Fibroblast of lung (primary cell): ENCODE measurements around the gene LRRTM1. TPM values are rescaled to one million over a fixed set of nuclear protein-coding genes. Genes with fewer than 3 reads are reported as not detected.

Experiments used
- DNase-seq, 2 donors: peaks; one replicate each; pipeline versions ENCODE4 v3.0.0 to v3.0.0-alpha.2; 2010; ENCODE audit warnings: low read depth in 2 of 2
- H2AFZ ChIP-seq: 2 replicates; pipeline ENCODE4 v1.5.1; 2012; ENCODE audit warnings: low read length, control low read depth, inconsistent platforms
- H3K27ac ChIP-seq: 2 replicates; pipeline ENCODE4 v1.5.1; 2011; ENCODE audit warnings: low read length, control low read depth; ENCODE audit not compliant: insufficient read depth
- H3K27me3 ChIP-seq: 2 replicates; pipeline ENCODE4 v1.5.1; 2011; ENCODE audit warnings: mild to moderate bottlenecking, low read length; ENCODE audit not compliant: control insufficient read depth, insufficient read depth
- H3K36me3 ChIP-seq: 2 replicates; pipeline ENCODE4 v1.5.1; 2011; ENCODE audit warnings: low read length; ENCODE audit not compliant: control insufficient read depth, insufficient read depth
- H3K4me1 ChIP-seq: 2 replicates; pipeline ENCODE4 v1.5.1; 2011; ENCODE audit warnings: low read length; ENCODE audit not compliant: control insufficient read depth, insufficient read depth; ENCODE audit errors: extremely low read depth
- H3K4me2 ChIP-seq: 2 replicates; pipeline ENCODE4 v1.5.1; 2011; ENCODE audit warnings: low read length, control low read depth; ENCODE audit not compliant: insufficient read depth; ENCODE audit errors: extremely low read depth
- H3K4me3 ChIP-seq, 4 experiments: fragments of 200-600 bp in 1 of 4; sonication (generic) in 1 of 4; replicated peaks in 1 of 4; 2 replicates each; pipeline ENCODE4 v1.5.1; 2011 to 2016; ENCODE audit warnings: low read length in 4 of 4, low read depth in 3 of 4, mild to moderate bottlenecking in 3 of 4, control low read depth in 2 of 4, inconsistent platforms in 1 of 4, mixed read lengths in 1 of 4; ENCODE audit not compliant: insufficient read depth in 1 of 4; ENCODE audit errors: control extremely low read depth in 1 of 4
- H3K79me2 ChIP-seq: 2 replicates; pipeline ENCODE4 v1.5.1; 2012; ENCODE audit warnings: mild to moderate bottlenecking, low read length, inconsistent platforms; ENCODE audit not compliant: control insufficient read depth, insufficient read depth
- H3K9ac ChIP-seq: 2 replicates; pipeline ENCODE4 v1.5.1; 2011; ENCODE audit warnings: mild to moderate bottlenecking, low read length, control low read depth; ENCODE audit not compliant: insufficient read depth
- H3K9me3 ChIP-seq: 2 replicates; pipeline ENCODE4 v1.5.1; 2012; ENCODE audit warnings: low read depth, low read length; ENCODE audit not compliant: control insufficient read depth, insufficient read depth
- H4K20me1 ChIP-seq: 2 replicates; pipeline ENCODE4 v1.5.1; 2011; ENCODE audit warnings: low read length; ENCODE audit not compliant: control insufficient read depth, insufficient read depth; ENCODE audit errors: extremely low read depth
- EZH2 ChIP-seq: IDR thresholded peaks from 2 replicates; pipeline ENCODE4 v1.5.1; 2012; ENCODE audit warnings: low read length, control low read depth, mild to moderate bottlenecking; ENCODE audit errors: missing control alignments
- polyA plus RNA-seq, 2 donors: library from polyadenylated mRNA; depleted of rRNA in 1 of 2; stranded (reverse) in 1 of 2; unstranded in 1 of 2; fragments of >200 nt; gene quantifications; 2 replicates each; pipeline ENCODE4 v1.2.1, GENCODE V29; 2011 to 2012; ENCODE audit warnings: missing spikeins in 1 of 2
- total RNA-seq: library from RNA; depleted of rRNA; stranded (reverse); fragments of >200 nt; gene quantifications from 2 replicates; pipeline ENCODE4 v1.2.1, GENCODE V29; 2014
- TF ChIP-seq, protein P1 (sequence below), 2 donors: IDR thresholded peaks in 1 of 2; conservative IDR thresholded peaks in 1 of 2; 1 replicate in 1 of 2; 2 replicates in 1 of 2; pipeline ENCODE4 v1.5.1; 2011 to 2012; ENCODE audit warnings: low read length in 2 of 2, control low read depth in 1 of 2, inconsistent platforms in 1 of 2, low read depth in 1 of 2, mild to moderate bottlenecking in 1 of 2

The LRRTM1 gene
- total and polyA plus RNA-seq, 2 donors (not counting 1 experiment from before 2014, with no cell fraction given), result not detected

DNA sequence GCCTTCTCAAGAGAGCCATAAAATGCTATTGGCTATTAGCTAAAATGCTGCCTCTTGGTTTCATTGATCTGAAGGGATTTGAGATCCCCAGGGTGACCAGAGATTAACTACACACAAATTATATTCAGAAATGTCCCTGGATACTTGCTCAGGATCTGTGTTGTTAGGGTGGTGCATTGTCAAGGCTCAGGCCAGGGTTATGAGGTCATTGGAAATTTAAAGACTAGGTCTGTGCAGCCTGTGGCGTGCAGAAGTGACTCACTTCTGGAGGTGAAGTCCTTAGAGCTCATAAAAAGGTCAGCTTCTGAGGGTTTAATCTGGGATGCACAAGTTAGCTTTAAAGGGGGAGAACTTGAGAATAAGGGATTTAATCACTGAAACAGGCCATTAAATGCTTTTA, 23.5 kb downstream of the LRRTM1 start:
- no peaks in the 10 kb centered on the region for H3K4me1 ChIP-seq
- no peaks in the 10 kb centered on the region for H3K36me3 ChIP-seq
- no peaks in the 10 kb centered on the region for H4K20me1 ChIP-seq
- no peaks in the 10 kb centered on the region for H3K79me2 ChIP-seq
- no peak overlapping the region for H2AFZ ChIP-seq
- no peak for TF ChIP-seq EZH2
- TF ChIP-seq, protein P1, sequence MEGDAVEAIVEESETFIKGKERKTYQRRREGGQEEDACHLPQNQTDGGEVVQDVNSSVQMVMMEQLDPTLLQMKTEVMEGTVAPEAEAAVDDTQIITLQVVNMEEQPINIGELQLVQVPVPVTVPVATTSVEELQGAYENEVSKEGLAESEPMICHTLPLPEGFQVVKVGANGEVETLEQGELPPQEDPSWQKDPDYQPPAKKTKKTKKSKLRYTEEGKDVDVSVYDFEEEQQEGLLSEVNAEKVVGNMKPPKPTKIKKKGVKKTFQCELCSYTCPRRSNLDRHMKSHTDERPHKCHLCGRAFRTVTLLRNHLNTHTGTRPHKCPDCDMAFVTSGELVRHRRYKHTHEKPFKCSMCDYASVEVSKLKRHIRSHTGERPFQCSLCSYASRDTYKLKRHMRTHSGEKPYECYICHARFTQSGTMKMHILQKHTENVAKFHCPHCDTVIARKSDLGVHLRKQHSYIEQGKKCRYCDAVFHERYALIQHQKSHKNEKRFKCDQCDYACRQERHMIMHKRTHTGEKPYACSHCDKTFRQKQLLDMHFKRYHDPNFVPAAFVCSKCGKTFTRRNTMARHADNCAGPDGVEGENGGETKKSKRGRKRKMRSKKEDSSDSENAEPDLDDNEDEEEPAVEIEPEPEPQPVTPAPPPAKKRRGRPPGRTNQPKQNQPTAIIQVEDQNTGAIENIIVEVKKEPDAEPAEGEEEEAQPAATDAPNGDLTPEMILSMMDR (conservative IDR thresholded peaks at IDR 0.05 in 1 of 2, IDR thresholded peaks at IDR 0.05 in 1 of 2; ENCODE audit: low read depth in 1 of 2, low read length in 2 of 2), result no peak
- no peak for DNase-seq
- no peak overlapping the region for H3K4me2 ChIP-seq
- no peaks in the 10 kb centered on the region for H3K27me3 ChIP-seq
- H3K4me3 ChIP-seq, result no peak overlapping the region
- no peaks in the 10 kb centered on the region for H3K9me3 ChIP-seq
- no peak overlapping the region for H3K27ac ChIP-seq
- no peak overlapping the region for H3K9ac ChIP-seq

DNA sequence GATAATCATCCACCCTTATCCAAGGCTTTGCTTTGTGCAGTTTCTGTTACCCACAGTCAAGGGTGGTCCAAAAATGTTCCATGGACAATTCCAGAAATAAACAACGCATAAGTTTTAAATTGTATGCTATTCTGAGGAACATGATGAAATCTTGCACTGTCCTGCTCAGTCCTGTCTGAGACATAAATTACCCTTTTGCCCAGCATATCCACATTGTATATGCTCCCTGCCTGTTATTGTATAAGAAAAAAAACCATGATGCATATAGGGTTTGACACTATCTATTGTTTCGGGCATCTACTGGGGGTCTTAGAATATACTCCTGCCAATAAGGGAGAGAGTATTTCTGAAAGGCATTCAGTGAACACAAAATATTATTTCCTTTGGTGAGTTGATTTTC, 24.0 kb downstream of the LRRTM1 start:
- H3K27ac ChIP-seq, result no peak overlapping the region
- H3K27me3 ChIP-seq, result no peaks in the 10 kb centered on the region
- TF ChIP-seq EZH2, result no peak
- TF ChIP-seq, protein P1 (conservative IDR thresholded peaks at IDR 0.05 in 1 of 2, IDR thresholded peaks at IDR 0.05 in 1 of 2; ENCODE audit: low read depth in 1 of 2, low read length in 2 of 2), result no peak
- H3K4me1 ChIP-seq, result no peaks in the 10 kb centered on the region
- no peaks in the 10 kb centered on the region for H3K9me3 ChIP-seq
- no peaks in the 10 kb centered on the region for H3K79me2 ChIP-seq
- no peak overlapping the region for H3K4me2 ChIP-seq
- no peak overlapping the region for H3K4me3 ChIP-seq
- no peak overlapping the region for H2AFZ ChIP-seq
- no peak for DNase-seq
- no peak overlapping the region for H3K9ac ChIP-seq
- H4K20me1 ChIP-seq, result no peaks in the 10 kb centered on the region
- H3K36me3 ChIP-seq, result no peaks in the 10 kb centered on the region

- TF ChIP-seq, protein P1 (conservative IDR thresholded peaks at IDR 0.05 in 1 of 2, IDR thresholded peaks at IDR 0.05 in 1 of 2; ENCODE audit: low read depth in 1 of 2, low read length in 2 of 2), result no peak
- TF ChIP-seq EZH2, result no peak
- DNase-seq, result no peak
- Histone ChIP-seq H3K79me2 (no peaks in the 10 kb centered on the region), H3K4me1 (no peaks in the 10 kb centered on the region), H3K4me3 (no peak overlapping the region), H3K9ac (no peak overlapping the region), H2AFZ (no peak overlapping the region), H3K4me2 (no peak overlapping the region), H4K20me1 (no peaks in the 10 kb centered on the region), H3K27ac (no peak overlapping the region), H3K36me3 (no peaks in the 10 kb centered on the region), H3K9me3 (no peaks in the 10 kb centered on the region), H3K27me3 (no peaks in the 10 kb centered on the region)
These were observed 34.7 kb downstream of the LRRTM1 start for GRCh38 chr2:80269806-80270205.
